Thyroid gland (tissue), 4 donors: Measurements from ENCODE around the gene C4orf17.

ENCODE experiments used
- POLR2A ChIP-seq, 2 donors: fragments of 450-650 bp; IDR thresholded peaks; one replicate each; pipeline ENCODE4 v1.6.1; 2017; ENCODE audit warnings: antibody characterized with exemption in 2 of 2, mild to moderate bottlenecking in 2 of 2, moderate library complexity in 1 of 2
- TF ChIP-seq, protein P1 (sequence below), 6 experiments: fragments of 200-600 bp in 3 of 6; fragments of 450-650 bp in 3 of 6; sonication (generic) in 3 of 6; IDR thresholded peaks; one replicate each; pipeline ENCODE4 v1.5.1; 2016 to 2019; ENCODE audit warnings: antibody characterized with exemption in 6 of 6, mild to moderate bottlenecking in 2 of 6, inconsistent platforms in 1 of 6, moderate library complexity in 1 of 6

DNA sequence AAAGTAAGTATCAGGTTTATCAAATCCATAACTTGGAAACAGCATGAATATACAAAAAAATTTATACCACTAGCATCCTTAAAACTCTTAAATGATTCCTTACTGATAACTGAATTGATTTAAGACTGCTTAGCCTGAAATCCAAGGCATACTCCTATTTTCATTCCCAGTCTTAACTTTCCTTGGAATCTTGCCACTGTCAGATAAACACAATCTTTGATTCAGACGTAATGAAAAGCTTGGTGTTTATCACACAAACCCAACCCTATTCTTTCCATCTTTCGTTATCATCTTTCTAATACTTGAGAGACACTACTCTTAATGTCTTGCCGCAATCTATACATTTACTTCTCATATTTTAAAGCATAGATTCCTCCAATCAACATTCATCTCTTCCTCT, 19.1 kb downstream of the C4orf17 start:
- TF ChIP-seq, protein P1, sequence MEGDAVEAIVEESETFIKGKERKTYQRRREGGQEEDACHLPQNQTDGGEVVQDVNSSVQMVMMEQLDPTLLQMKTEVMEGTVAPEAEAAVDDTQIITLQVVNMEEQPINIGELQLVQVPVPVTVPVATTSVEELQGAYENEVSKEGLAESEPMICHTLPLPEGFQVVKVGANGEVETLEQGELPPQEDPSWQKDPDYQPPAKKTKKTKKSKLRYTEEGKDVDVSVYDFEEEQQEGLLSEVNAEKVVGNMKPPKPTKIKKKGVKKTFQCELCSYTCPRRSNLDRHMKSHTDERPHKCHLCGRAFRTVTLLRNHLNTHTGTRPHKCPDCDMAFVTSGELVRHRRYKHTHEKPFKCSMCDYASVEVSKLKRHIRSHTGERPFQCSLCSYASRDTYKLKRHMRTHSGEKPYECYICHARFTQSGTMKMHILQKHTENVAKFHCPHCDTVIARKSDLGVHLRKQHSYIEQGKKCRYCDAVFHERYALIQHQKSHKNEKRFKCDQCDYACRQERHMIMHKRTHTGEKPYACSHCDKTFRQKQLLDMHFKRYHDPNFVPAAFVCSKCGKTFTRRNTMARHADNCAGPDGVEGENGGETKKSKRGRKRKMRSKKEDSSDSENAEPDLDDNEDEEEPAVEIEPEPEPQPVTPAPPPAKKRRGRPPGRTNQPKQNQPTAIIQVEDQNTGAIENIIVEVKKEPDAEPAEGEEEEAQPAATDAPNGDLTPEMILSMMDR (IDR thresholded peaks at IDR 0.05): no peak
- no peak for TF ChIP-seq POLR2A (IDR thresholded peaks at IDR 0.05)
